GM20431 (cell line): ENCODE measurements around the gene MPP4.

Source experiments
- in situ Hi-C: fragments of 300-500 bp; cut with MseI, MboI; formaldehyde crosslinking; loops from one replicate; pipeline ENCODE4 v1.15.0; 2020; ENCODE audit warnings: low sequenced_read_pairs; ENCODE audit not compliant: unreplicated experiment

The MPP4 gene

GRCh38 chr2:201633661-201634249 is 64.7 kb downstream of the MPP4 start:
- in situ Hi-C loops: no loop called here

- in situ Hi-C loops: no loop called here
Observed at GRCh38 chr2:201631041-201631440, 67.4 kb downstream of the MPP4 start.

GRCh38 chr2:201630577-201630976 is 67.9 kb downstream of the MPP4 start:
- in situ Hi-C loops: no loop called here

GRCh38 chr2:201628545-201628944 is 69.9 kb downstream of the MPP4 start:
- in situ Hi-C loops: no loop called here

GRCh38 chr2:201622306-201622970 is 76.0 kb downstream of the MPP4 start:
- in situ Hi-C loops: no loop called here

- in situ Hi-C loops: no loop called here
Observed at GRCh38 chr2:201621293-201621999, 77.0 kb downstream of the MPP4 start.

GRCh38 chr2:201618744-201619662 is 79.4 kb downstream of the MPP4 start:
- in situ Hi-C loops: no loop called here

- in situ Hi-C loops: no loop called here
Observed at GRCh38 chr2:201608021-201608420, 90.4 kb downstream of the MPP4 start.

GRCh38 chr2:201607568-201607967 is 90.9 kb downstream of the MPP4 start:
- in situ Hi-C loops: no loop called here

- in situ Hi-C loops: no loop called here
Observed at GRCh38 chr2:201600906-201601305, 97.5 kb downstream of the MPP4 start.

- in situ Hi-C loops: no loop called here
Observed at GRCh38 chr2:201597397-201597796, 101.0 kb downstream of the MPP4 start.
